PC-9 (cell line): ENCODE data around the gene ZNF879. TPM values are rescaled to one million over a fixed set of nuclear protein-coding genes. Genes with fewer than 3 reads are reported as not detected.

Source experiments
- BruUV-seq: library from RNA; stranded (reverse); fragments of 400-500 nt; replicated peaks from 2 replicates; lab custom pipeline; 2021; lab: Mats Ljungman, UMichigan
- CTCF ChIA-PET: fragments of 300-600 bp; sonication (Branson Sonifier 250); formaldehyde crosslinking; loops from one replicate; lab custom pipeline; 2022; ENCODE audit warnings: antibody characterized with exemption; lab: Charles Lee
- POLR2A ChIA-PET: fragments of 300-600 bp; sonication (Branson Sonifier 250); formaldehyde crosslinking; loops from one replicate; lab custom pipeline; 2022; ENCODE audit warnings: antibody characterized with exemption; ENCODE audit not compliant: unreplicated experiment; lab: Charles Lee
- DNase-seq, 2 experiments: peaks; one replicate each; pipeline versions ENCODE4 v3.0.0 to v3.0.0-alpha.2; 2015 to 2022; ENCODE audit warnings: mixed read lengths in 1 of 2
- H2AFZ ChIP-seq: fragments of 200-600 bp; sonication (generic); 2 replicates; pipeline ENCODE4 v1.8.1; 2017; ENCODE audit warnings: antibody characterized with exemption
- H3F3A ChIP-seq: fragments of 200-600 bp; sonication (generic); 2 replicates; pipeline ENCODE4 v1.8.1; 2017; ENCODE audit warnings: antibody characterized with exemption, mild to moderate bottlenecking, low read depth; ENCODE audit not compliant: insufficient read depth
- H3K27ac ChIP-seq: fragments of 200-600 bp; sonication (generic); 2 replicates; pipeline ENCODE4 v1.6.1; 2016; ENCODE audit warnings: mixed run types
- H3K27me3 ChIP-seq: fragments of 200-600 bp; sonication (generic); 2 replicates; pipeline ENCODE4 v1.6.1; 2016; ENCODE audit warnings: low read depth, mixed run types; ENCODE audit not compliant: insufficient read depth
- H3K36me3 ChIP-seq: fragments of 200-600 bp; sonication (generic); 2 replicates; pipeline ENCODE4 v1.6.1; 2016; ENCODE audit warnings: low read depth, mixed run types
- H3K4me1 ChIP-seq: fragments of 200-600 bp; sonication (generic); replicated peaks from 2 replicates; pipeline ENCODE4 v1.6.1; 2016; ENCODE audit warnings: mixed run types; ENCODE audit not compliant: insufficient read depth
- H3K4me2 ChIP-seq: fragments of 200-600 bp; sonication (generic); 2 replicates; pipeline ENCODE4 v1.6.1; 2017; ENCODE audit warnings: mixed run types
- H3K4me3 ChIP-seq: fragments of 200-600 bp; sonication (generic); 2 replicates; pipeline ENCODE4 v1.6.1; 2016; ENCODE audit warnings: mixed run types
- H3K79me2 ChIP-seq: fragments of 200-600 bp; sonication (generic); 2 replicates; pipeline ENCODE4 v1.6.1; 2017; ENCODE audit warnings: low read depth, mixed run types
- H3K9me2 ChIP-seq: fragments of 200-600 bp; sonication (generic); 2 replicates; pipeline ENCODE4 v1.8.1; 2017; ENCODE audit warnings: mild to moderate bottlenecking; ENCODE audit not compliant: insufficient read depth
- H3K9me3 ChIP-seq: fragments of 200-600 bp; sonication (generic); 2 replicates; pipeline ENCODE4 v1.8.1; 2016; ENCODE audit warnings: low read depth; ENCODE audit not compliant: insufficient read depth
- H4K20me1 ChIP-seq: fragments of 200-600 bp; sonication (generic); 2 replicates; pipeline ENCODE4 v1.8.1; 2017; ENCODE audit not compliant: insufficient read depth
- CTCF ChIP-seq: fragments of 200-600 bp; sonication (generic); conservative IDR thresholded peaks from 2 replicates; pipeline ENCODE4 v1.6.1; 2017; ENCODE audit warnings: mixed run types, antibody characterized with exemption, mild to moderate bottlenecking, moderate library complexity
- EZH2 ChIP-seq: fragments of 200-600 bp; sonication (generic); IDR thresholded peaks from 2 replicates; pipeline ENCODE4 v1.8.0; 2017; ENCODE audit warnings: antibody characterized with exemption, low read depth
- intact Hi-C: fragments of 100-400 bp; cut with micrococcal nuclease; formaldehyde crosslinking; loops from one replicate; pipeline ENCODE4 v1.10.0; 2022; ENCODE audit not compliant: unreplicated experiment
- total RNA-seq: library from RNA; stranded (reverse); gene quantifications from 2 replicates; pipeline ENCODE4 v1.2.3, GENCODE V29; 2021

ZNF879 gene
- total RNA-seq, 1 experiment from 2014 or later, result 0.24 TPM

- Histone ChIP-seq H3K9me2 (no peaks in the 10 kb centered on the region), H2AFZ (no peak overlapping the region), H3K4me3 (no peak overlapping the region), H3K36me3 (peaks cover 31% of the 10 kb centered on the region), H3K9me3 (peaks cover 79% of the 10 kb centered on the region), H3F3A (no peaks in the 10 kb centered on the region), H3K27me3 (no peaks in the 10 kb centered on the region), H3K27ac (no peak overlapping the region), H3K79me2 (no peaks in the 10 kb centered on the region), H3K4me1 (no peaks in the 10 kb centered on the region), H4K20me1 (no peaks in the 10 kb centered on the region), H3K4me2 (no peak overlapping the region)
- intact Hi-C loops, result no loop called here
- POLR2A ChIA-PET, result no interaction called here
- no peak for TF ChIP-seq EZH2
- no peak for TF ChIP-seq CTCF
- BruUV-seq, result no TSS peak
- DNase-seq, result no peak
- CTCF ChIA-PET, result no interaction called here
Observed at GRCh38 chr5:179080724-179081123, 57.1 kb downstream of the ZNF879 start.

Other genes starting within 250 kb of the ZNF879 start
- 10.6 and 11.2 TPM in 2 replicates for gene ZNF354B, start 163.9 kb upstream of the ZNF879 start, total RNA-seq
- gene ZFP2, start 127.9 kb upstream of the ZNF879 start, total RNA-seq, result not detected in 2 replicates
- gene ZNF454, start 82.6 kb upstream of the ZNF879 start, total RNA-seq, result not detected in 2 replicates
- not detected in 2 replicates for gene GRM6, start 28.5 kb upstream of the ZNF879 start, total RNA-seq
- 2.5 and 2.7 TPM in 2 replicates for gene ZNF354C, start 36.6 kb downstream of the ZNF879 start, total RNA-seq